ENCODE results near the gene GSTT4.

- TF ChIP-seq, protein P1, sequence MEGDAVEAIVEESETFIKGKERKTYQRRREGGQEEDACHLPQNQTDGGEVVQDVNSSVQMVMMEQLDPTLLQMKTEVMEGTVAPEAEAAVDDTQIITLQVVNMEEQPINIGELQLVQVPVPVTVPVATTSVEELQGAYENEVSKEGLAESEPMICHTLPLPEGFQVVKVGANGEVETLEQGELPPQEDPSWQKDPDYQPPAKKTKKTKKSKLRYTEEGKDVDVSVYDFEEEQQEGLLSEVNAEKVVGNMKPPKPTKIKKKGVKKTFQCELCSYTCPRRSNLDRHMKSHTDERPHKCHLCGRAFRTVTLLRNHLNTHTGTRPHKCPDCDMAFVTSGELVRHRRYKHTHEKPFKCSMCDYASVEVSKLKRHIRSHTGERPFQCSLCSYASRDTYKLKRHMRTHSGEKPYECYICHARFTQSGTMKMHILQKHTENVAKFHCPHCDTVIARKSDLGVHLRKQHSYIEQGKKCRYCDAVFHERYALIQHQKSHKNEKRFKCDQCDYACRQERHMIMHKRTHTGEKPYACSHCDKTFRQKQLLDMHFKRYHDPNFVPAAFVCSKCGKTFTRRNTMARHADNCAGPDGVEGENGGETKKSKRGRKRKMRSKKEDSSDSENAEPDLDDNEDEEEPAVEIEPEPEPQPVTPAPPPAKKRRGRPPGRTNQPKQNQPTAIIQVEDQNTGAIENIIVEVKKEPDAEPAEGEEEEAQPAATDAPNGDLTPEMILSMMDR (IDR thresholded peaks at IDR 0.05): no peak
- TF ChIP-seq POLR2A (IDR thresholded peaks at IDR 0.05) (no peak), EP300 (IDR thresholded peaks at IDR 0.05; ENCODE audit: low read depth) (no peak)
Measured at GRCh38 chr22:24035296-24035695, 30.0 kb upstream of the GSTT4 start.

Data from transverse colon (tissue), 3 donors.